GM18508 (cell line): Measurements from ENCODE around the gene RMDN2.
A peak's percentile ranks its signal among the peaks of the same experiment; 100 is the strongest.
"Not testable (repeated sequence)": the region's sequence is repeated elsewhere in the genome, so short reads cannot be mapped to it uniquely, and the experiment has no call there.

ENCODE experiments used
- ATAC-seq: cut with Tn5 transposase; IDR thresholded peaks from one replicate; pipeline ENCODE4 v1.9.1; 2021; ENCODE audit warnings: moderate number of reproducible peaks; ENCODE audit not compliant: insufficient read depth, unreplicated experiment

The RMDN2 gene

GRCh38 chr2:37926635-37927034, 1.5 kb downstream of the RMDN2 start:
- ATAC-seq = no peak

GRCh38 chr2:37928377-37928776, 3.3 kb downstream of the RMDN2 start:
- ATAC-seq = no peak

- not testable (repeated sequence) for ATAC-seq
Measured at GRCh38 chr2:37930392-37930791, 5.3 kb downstream of the RMDN2 start.

- ATAC-seq = not testable (repeated sequence)
Measured at GRCh38 chr2:37932873-37933272, 7.8 kb downstream of the RMDN2 start.

- ATAC-seq = peak; percentile 78
Measured at GRCh38 chr2:37934591-37935513, 9.8 kb downstream of the RMDN2 start.

- not testable (repeated sequence) for ATAC-seq
Measured at GRCh38 chr2:37937568-37937967, 12.5 kb downstream of the RMDN2 start.

- ATAC-seq = not testable (repeated sequence)
Measured at GRCh38 chr2:37941267-37941666, 16.2 kb downstream of the RMDN2 start.

GRCh38 chr2:37944268-37944667, 19.2 kb downstream of the RMDN2 start:
- no peak for ATAC-seq

GRCh38 chr2:37947306-37947705, 22.2 kb downstream of the RMDN2 start:
- no peak for ATAC-seq

- not testable (repeated sequence) for ATAC-seq
Measured at GRCh38 chr2:37962018-37962739, 37.1 kb downstream of the RMDN2 start.

- not testable (repeated sequence) for ATAC-seq
Measured at GRCh38 chr2:37962740-37963121, 37.6 kb downstream of the RMDN2 start.

GRCh38 chr2:37963901-37964300, 38.8 kb downstream of the RMDN2 start:
- ATAC-seq = not testable (repeated sequence)

- no peak for ATAC-seq
Measured at GRCh38 chr2:37966326-37966725, 41.2 kb downstream of the RMDN2 start.

GRCh38 chr2:37969731-37970130, 44.6 kb downstream of the RMDN2 start:
- no peak for ATAC-seq

GRCh38 chr2:37971971-37972370, 46.9 kb downstream of the RMDN2 start:
- no peak for ATAC-seq

GRCh38 chr2:37973615-37974353, 48.7 kb downstream of the RMDN2 start:
- no peak for ATAC-seq

- ATAC-seq = no peak
Measured at GRCh38 chr2:37975808-37976207, 50.7 kb downstream of the RMDN2 start.

GRCh38 chr2:37976411-37976810, 51.3 kb downstream of the RMDN2 start:
- ATAC-seq = no peak

- ATAC-seq = no peak
Measured at GRCh38 chr2:37982147-37982582, 57.1 kb downstream of the RMDN2 start.

- ATAC-seq = no peak
Measured at GRCh38 chr2:37982847-37983246, 57.8 kb downstream of the RMDN2 start.

- ATAC-seq = no peak
Measured at GRCh38 chr2:37983719-37984118, 58.6 kb downstream of the RMDN2 start.
